ENCODE results near the gene ARFIP2.

The ARFIP2 gene

DNA sequence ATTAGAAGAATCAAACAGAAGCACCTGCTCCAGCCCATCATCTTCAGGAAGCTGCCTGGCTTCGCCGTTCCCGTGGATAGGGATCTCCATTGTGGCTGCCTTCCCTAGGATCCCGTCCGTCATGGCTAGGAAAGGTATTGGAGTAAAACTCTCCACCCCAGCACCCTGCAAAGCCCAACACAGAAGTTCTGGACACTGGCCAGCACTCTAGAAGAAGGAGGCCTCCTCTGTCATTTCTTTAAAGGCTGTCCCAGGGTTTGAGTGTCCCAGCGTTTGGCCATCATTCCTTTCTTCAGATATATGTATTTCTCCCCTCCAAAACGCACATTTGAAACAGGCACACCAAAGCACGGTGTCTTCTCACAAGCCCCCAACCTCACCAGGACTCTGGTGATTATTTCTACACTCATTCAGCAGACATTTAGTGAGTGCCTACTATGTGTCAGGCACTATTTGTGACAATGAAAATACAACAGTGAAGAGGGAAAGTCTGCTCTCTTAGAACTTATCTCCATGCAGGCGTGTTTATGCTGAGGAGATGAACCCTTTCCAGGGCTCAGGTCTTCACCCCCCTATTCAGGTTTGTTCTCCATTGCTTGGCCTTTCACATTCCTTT lies 724 bp downstream of the ARFIP2 start:
- no peak for DNase-seq

DNA sequence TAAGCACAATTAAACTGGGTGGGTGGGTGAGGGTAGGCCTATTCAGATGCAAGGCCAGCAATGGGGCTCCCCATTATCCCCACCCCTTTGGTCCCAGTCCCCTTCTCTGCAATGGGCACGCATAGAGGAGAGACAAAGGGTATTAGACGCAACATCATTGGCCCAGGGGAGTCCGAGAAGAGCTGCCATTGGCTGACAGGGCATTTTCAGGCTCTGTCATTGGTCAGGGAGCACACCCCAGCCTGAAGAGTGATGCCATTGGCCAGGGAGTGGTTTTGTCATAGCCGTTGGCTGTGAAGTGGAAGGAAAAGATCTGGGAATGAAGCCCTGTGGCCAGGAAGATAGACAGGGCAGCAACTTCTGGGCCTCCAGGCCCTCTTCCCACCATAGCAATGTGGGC lies 4.6 kb downstream of the ARFIP2 start:
- no peak for DNase-seq

DNA sequence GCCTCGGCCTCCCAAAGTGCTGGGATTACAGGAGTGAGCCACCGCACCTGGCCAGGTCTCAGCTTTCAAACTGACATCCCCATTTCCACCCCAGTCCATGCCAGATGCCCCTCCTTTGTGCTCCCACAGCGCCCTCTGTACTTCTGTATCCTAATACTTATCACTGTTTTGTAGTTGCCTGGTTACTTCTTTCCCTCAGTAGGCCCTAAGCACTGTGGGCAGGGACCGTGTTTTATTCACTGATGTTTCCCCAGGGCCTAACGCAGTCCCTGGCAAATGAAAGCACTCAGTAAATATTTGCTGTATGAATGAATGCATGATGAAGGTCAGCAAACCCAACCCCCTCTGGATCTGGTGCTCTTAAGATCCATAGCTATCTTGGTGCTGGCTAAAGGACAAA lies 5.2 kb downstream of the ARFIP2 start:
- no peak for DNase-seq

DNA sequence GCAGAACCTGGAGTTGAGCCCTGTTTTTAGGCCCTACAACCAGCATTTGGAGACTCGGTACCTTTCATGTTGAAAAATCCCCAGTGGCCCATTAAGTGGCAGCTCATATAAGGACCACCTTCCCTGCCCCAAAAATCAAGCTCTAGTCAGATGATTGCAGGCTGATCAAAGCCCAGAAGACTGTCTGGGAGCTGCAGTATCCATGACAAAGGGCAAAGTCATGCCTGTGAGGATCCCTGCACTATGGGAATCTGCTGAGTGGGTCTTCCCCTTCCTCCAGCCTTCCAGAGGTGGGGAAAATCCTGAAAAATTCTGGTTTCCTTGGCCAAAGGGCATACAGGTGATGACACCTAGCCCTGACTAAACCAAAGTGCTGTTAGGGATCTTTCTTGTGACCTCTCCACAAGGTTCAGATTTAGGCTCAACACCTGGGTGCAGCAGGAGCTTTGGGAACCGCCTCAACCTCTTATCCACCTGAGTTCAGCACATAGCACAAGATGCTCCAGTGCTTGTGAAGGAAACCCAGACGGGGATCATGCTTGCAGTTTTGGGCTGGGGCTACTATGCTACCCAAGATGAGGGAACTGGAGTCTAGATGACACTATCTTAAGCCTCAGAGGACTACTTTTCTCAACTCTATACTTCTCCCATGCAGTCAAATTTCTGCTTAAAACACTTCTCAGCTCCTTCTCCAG lies 6.2 kb downstream of the ARFIP2 start:
- no peak for DNase-seq

DNA sequence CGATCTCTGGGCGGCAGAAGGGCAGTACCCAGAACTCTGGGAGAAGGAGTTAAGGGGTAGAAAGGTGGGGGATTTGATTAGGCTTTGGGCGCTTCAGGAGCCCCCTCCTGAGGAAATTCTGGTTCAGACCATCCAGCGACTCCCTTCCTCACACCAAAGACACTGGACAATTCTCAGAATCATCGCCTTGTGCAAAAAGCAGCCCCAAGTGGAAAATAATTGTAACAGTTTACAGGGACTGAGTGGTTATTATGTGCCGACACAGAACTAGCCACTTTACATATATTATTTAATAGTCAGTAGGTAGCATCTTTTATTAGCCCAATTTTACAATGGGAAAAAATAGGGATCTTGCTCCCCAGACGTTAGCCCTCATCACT lies 6.7 kb downstream of the ARFIP2 start:
- no peak for DNase-seq

DNA sequence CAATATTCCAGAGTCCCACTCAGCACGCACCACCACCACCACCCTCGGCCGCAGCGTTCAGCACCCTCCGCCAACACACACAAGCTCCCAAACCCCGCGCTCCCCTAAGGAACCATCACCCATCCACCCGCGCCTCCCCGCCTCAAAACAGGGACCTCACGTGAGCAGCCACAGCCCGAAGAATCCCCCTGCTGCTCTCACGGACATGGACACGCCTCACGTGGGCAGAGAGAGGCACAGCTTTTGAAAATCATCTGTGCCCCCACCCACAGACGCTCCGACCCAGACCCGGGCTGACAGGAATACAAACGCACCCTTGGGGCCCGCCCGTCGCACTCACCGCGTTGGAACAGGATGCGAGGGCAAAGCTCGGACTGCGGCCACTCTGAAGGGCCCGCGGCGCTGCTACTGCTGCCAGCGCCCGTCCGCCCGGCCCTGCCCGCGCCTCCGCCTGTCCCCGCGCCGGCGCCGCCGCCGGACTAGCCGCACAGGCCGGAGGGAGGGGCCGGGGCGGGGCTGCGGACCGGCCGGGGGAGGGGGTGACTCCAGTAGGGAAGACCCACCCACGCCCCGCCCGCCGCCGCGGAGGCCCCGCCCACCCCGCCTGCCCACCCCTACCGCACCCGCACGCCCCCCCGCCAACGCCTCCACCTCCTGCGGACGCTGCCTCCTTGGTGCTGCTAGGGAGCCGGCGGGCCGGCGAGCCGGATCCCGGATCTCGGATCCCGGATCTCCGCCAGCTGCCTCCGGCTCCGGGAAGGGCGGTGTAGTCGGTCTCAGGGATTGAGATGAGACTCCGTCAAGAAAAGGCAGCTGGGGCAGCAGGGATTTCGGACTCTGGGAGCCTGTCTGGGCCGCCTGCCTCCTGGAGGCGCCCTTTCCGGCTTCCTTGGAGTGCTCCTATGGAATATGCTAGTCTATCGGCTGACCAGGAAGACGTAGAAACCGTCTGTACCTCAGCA lies 7.4 kb downstream of the ARFIP2 start, which contains the start of gene TRIM3:
TRIM3 (minus strand) TSS at position 491 of the 962 bp plus-strand sequence. CDS start 8,246 bp downstream, outside the sequence.
- peak; percentile 99 for DNase-seq

DNA sequence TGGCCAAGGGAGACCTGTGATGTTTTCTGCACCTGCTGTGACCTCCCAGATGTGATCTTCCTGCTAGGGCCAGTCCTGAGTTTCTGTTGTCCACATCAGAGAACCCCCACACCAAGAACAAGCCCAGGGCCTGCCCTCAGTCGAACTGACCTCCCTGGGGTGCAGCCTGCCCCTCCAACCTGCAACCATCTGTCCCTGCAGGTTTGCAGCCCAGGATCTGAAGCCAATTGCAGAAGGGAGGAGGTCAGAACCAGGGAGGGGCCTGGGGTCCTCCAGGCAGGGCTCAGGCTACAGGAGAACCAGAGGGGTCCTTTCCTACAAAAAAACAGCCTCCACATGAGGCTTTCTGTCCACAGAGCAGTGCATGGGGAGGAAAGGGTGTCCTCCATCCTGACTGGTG lies 8.2 kb downstream of the ARFIP2 start:
- no peak for DNase-seq

DNA sequence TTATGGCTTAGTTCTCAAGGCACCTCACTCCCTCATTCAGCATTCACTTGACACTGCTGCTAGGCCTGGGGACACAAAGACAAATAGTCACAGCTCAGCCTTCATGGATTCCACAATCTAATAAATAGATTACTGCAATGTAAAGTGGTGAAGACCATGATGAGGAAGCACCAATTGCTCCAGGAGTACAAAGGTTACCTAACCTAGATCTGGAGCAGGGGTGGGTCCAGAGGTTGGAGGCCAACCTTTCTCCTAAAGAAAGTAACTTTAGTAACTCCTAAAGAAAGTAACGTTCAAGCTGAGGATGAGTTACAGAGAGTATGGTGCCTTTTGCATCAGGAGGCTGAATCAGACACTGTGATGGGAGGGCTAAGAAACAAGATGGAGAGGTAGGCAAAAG lies 11.5 kb downstream of the ARFIP2 start:
- DNase-seq, result no peak

DNA sequence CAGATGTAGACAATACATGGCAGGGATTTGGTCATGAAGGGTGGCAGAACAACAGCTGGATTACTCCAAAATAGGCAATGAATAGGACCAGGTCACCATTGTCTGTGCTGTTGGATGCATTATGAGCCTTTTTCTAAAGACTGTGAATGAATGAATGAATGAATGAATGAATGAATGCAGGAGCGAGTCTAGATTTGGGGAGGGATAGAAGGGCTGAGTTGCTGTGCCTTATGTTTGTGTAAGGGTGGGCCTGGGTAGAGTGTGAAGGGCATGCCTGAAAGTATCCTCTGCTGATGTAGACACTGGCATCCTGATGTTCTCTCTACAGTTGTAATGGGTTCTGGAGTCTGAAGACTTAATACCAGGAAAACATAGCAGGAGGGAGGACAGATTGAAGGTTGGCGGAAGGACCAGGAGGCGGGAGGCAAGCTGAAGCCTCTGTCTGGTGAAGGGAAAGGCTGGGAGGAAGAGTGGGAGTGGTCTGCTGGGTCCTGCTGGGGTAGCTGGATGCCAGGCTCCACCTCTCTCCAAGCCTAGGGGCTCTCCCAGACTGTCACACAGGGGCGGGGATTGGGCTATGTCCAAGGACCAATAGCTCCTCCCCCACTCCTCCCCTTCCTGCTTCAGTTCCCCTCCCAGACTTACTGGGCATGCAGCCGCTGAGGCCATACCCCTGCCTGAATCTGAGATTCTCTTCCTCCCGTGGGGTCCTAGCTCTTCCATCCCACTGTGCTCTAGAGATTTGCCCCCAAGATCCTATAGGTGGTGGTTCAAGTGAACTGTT lies 12.2 kb downstream of the ARFIP2 start:
- peak; percentile 67 for DNase-seq

DNA sequence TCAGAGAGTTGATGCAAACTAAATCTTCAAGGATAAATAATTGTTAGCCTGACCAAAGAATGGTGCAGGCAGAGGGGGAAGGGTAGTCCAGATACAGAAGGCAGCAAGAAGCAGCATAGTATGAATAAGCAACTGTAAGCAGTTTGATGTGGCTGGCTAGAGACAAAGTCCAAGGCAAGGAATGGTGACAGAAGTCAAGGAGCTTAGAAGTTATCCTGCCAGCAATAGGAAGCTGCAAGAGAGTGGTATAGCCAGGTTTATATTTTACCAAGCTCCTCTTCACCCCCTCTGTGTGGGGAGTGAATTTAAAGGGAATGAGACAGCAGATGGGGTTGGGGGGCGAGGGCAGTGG lies 22.1 kb downstream of the ARFIP2 start:
- DNase-seq, result no peak

DNA sequence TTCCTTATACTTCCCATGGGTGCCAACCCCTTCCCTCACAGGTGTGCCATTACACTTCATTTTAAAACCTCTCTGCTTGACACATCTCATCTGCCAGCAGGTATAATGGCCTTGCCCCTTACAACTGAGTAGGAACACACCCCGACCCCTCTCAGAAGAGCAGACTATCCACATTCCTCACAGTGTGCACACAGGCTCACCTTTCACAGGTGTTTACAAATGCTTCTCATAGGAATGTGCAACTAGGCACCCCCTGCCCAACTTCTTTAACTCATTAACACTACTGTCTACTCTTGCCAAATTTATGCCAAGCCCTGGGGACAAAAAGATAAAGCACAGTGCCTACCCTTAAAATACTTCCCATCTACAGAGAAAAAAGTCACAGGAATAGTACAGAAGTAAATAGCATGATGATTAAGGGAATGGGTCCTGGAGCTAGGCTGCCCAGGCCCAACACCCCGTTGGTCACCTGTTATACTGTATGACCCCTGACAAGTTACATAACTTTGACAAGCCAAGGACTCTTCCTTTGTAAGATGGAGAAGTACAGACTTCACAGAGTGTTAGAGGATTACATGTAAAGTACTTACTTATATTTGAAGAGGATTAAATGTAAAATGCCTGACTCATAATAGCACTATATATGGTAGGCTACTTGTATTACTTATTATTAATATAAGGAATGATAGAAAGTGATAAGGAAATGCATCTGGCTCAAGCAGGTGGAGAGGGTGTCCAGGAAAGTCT lies 22.6 kb downstream of the ARFIP2 start:
- DNase-seq, result no peak

DNA sequence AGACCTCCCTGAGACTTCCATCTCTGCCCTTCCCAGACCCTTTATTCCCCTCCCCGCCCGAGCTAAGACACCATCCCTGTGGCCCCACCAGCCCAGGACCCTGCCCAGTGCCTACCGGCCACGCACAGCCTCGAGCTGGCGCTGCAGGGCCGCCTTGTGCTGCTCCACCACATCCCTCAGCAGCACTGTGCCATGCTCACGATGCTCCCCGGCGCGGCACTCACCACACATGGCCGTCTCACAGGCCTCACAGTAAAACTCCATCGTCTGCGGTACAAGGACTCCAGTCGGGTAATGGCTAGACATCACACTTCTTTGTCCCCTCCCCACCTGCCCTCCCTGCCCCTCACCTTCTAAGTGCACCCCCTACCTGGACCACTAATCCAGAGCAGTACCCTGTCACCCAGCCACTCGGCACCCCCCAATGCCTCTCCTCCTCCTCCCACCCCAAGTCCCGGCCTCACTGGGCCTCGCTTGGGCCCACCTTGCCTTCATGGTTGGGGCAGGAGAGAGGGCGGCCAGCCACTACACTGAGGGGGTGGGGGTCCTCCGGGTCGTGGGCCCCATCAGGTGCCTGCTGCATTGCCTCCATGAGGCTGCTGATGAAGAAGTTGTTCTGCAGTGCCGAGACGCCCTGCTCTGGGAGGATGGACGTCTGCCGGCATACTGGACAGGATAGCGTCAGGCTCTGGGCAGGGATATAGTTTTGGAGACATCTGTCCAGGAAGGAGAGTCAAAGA lies 23.4 kb downstream of the ARFIP2 start:
- no peak for DNase-seq

DNA sequence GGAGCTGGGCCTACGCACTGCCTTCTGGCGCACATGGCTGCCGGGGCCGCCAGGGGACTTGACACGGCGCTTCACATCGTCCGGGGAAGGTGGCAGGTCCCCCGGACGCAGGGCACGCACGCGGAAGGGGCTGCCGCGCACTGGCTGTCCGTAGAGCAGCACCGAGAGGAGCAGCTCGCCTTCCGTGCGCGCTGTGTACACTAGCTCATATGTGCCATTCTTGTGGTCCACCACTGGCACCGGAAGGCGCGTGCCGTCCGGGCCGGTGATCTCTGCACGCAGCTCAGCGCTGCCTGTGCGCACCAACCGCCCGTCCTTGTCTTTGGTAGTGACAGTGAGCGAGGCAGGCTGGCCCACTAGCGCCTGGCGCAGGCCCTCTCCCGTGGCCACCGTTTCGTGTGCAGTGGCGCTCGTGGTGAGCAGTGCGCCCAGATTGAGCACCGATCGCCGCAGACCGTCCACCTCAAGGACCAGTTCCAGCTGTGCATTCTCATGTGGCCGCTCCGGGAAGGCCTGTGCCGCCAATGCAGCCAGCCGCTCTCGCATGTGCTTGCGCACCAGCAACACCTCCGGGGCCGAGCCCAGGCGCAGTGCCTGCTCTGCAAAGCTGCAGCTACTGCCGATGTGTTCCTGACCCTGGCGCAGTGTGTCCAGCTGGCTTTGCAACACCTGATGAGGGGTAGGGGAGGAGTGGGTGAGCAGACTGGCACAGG lies 24.6 kb downstream of the ARFIP2 start:
- DNase-seq, result no peak

DNA sequence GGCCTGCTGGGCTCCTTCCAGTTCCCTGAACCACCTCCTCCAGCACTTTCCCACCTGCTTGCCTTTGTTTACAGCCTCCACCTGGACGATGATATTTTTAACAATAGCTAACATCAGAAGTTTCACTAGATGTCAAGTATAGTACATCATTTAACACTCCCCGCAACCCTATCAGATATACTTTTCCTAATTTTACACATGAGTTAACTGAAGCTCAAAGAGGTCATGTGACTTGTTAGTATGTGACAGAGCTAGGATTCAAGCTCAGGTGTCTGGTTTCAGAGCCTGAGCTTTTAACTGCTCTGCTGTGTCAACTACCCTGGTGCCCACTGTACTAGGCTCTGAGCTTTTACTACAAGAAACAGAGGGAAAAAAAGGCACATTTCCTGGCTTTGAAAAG lies 26.1 kb downstream of the ARFIP2 start:
- no peak for DNase-seq

DNA sequence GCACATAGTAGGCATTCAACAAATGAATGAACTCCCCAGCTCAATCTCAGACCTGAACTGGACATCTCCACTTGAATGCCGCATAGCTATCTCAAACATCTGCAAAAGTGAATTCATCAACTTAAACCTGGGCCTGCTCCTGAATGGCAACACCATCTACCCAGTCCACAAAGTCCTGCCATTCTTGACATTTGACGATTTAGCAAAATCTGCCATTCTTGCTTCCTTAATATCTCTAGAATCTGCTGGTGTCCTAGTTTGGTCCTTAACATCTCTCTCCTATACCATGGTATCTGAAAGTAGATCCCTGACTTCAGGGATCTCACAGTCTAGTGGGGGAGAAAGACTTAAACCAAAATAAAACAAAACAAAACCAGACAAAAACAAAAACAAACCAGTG lies 28.0 kb downstream of the ARFIP2 start:
- no peak for DNase-seq

DNA sequence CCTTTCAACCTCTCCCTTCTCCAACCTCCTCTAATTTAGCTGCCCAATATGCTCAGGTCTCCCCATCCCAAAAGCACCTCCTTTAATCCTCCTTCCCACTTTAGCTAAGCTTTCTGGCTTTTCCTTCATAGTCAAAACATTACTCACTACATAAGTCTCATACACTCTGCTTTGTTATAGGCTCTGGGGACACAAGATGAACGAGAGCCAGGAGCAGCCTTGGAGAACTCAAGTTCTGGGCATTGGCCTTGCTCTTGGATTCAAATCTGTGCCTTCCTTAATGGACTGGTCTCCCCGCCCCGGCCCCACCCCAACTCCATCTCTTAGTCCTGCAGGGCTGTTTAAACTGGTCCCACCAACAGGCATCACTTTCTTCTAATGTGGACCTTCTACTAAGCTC lies 28.9 kb downstream of the ARFIP2 start:
- no peak for DNase-seq

DNA sequence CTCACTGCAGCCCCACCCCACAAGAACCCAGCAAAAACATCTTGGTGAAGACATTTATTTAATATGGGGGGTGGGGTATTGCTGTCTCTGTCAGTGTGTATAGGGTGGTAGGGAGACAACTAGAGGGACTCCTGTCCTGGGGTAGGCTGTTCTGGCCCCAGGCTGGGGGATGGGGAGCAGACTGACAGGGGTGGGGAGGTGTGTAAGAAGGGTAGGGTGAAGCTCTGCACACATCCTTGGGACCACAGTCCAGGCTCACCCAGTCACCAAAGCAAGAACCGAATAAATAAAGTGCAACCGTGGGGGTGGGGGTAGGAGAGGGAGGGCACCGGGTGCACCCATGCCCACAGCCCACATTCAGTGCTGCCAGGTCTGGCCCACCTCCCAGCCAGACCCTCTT lies 32.6 kb downstream of the ARFIP2 start:
- no peak for DNase-seq

DNA sequence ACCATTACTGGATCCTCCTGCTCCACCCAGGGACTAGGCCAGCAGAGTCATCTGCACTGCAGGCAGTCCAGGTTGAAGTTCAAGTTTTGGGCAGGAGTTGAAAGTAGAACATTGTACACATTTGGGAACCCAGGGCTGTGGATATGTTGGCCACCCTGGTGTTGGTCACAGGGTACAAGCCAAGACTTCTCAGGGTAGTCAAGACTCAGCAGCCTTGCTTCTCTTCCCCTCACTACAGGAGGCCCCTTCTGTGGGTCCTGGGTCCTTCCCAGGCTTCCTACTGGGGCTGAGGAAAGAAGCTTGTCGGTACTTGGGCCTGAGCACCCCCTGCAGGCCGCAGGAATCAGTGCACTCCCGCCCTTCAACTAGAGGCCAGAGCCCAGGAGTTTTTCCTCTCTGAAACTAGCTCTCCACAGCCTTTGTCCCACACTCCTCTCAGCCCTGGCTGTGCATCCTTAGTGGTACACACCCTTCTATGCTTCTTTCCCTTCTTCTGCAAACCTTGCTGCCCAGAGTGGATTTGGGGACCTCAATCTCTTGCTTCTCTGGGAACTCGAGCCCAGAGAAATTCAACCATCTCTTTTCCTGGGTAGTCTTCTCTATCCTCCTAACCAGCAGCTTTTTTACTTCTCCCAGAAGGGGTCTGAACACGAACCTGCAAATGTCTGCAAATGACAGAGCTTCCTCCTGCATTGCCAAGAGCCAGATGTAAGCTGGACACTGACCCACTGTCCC lies 37.7 kb downstream of the ARFIP2 start:
- DNase-seq, result peak; percentile 84

DNA sequence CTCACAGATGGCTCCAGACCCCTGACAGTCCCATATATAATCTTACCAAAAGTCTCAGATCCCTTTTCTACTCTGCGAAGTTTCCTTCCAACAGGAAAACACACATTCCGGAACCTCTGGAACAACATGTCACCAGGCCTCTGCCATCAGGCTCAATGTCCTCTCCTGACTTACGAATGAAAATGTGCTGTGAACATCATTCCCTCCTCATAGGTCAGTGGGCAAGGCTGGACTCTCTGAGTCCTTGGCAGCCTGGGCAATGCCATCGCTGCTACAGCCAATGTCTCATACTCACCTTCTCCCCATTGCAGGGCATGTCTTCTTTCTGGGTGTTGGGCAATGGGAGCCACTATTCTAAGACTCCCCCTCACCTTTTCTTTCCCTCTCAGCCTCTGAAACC lies 38.7 kb downstream of the ARFIP2 start:
- DNase-seq, result no peak

DNA sequence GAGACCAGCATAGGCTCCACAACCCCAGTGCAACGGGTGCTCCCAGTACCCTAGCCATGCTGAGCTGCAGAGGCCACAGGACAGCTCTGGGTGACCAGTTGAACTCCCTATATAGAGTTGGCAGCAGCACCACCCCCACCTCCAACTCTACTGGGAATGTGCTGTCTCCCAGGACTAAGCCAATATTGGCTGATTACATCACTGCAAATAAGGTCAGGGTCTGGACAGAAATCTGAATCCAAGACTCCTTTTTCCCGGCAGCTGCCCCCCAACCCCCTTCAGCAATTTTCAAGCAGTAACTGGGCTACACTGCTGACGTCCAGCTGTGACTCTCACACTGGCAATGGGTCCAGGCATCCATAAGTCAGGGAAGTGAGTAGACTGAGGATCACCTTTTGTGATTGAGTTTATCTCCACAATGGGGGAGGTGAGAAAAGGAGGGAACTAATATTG lies 40.2 kb downstream of the ARFIP2 start, which contains the start of gene HPX:
HPX (minus strand) TSS at position 82 of the 453 bp plus-strand sequence; CDS start at position 58, 24 bp downstream.
- DNase-seq, result no peak
